ENCODE measurements around the gene ZBTB39. TPM values are rescaled to one million over a fixed set of nuclear protein-coding genes. Genes with fewer than 3 reads are reported as not detected.

ZBTB39 gene
- total RNA-seq, 1 experiment from 2014 or later = 3.3 TPM

Other genes starting within 250 kb of the ZBTB39 start
- gene HSD17B6, start 243.2 kb downstream of the ZBTB39 start, total RNA-seq (2014; rRNA removed; shearing (Covaris generic)) = 0.84 and 1.5 TPM in 2 replicates
- gene SDR9C7, start 72.1 kb downstream of the ZBTB39 start, total RNA-seq (2014; rRNA removed; shearing (Covaris generic)) = not detected in 2 replicates
- gene RDH16, start 48.9 kb downstream of the ZBTB39 start, total RNA-seq (2014; rRNA removed; shearing (Covaris generic)) = not detected in 2 replicates
- gene TAC3, start 10.0 kb upstream of the ZBTB39 start, total RNA-seq (2014; rRNA removed; shearing (Covaris generic)) = not detected in 2 replicates
- not detected in 2 replicates for gene MYO1A, start 43.6 kb upstream of the ZBTB39 start, total RNA-seq (2014; rRNA removed; shearing (Covaris generic))
- gene NEMP1, start 72.2 kb upstream of the ZBTB39 start, total RNA-seq (2014; rRNA removed; shearing (Covaris generic)) = 18.1 and 30.3 TPM in 2 replicates
- 11.0 and 18.9 TPM in 2 replicates for gene NAB2, start 82.6 kb upstream of the ZBTB39 start, total RNA-seq (2014; rRNA removed; shearing (Covaris generic))
- gene STAT6, start 104.8 kb upstream of the ZBTB39 start, total RNA-seq (2014; rRNA removed; shearing (Covaris generic)) = not detected in 2 replicates
- 8.5 and 24.9 TPM in 2 replicates for gene LRP1, start 121.9 kb upstream of the ZBTB39 start, total RNA-seq (2014; rRNA removed; shearing (Covaris generic))
- not detected in 2 replicates for gene LRP1-AS, start 141.1 kb upstream of the ZBTB39 start, total RNA-seq (2014; rRNA removed; shearing (Covaris generic))
- 3.1 and 6.8 TPM in 2 replicates for gene NXPH4, start 210.2 kb upstream of the ZBTB39 start, total RNA-seq (2014; rRNA removed; shearing (Covaris generic))
- gene SHMT2, start 223.2 kb upstream of the ZBTB39 start, total RNA-seq (2014; rRNA removed; shearing (Covaris generic)) = 113 and 139 TPM in 2 replicates
- 0.10 TPM in 1 of 2 replicates, not detected in the other for gene STAC3, start 244.6 kb upstream of the ZBTB39 start, total RNA-seq (2014; rRNA removed; shearing (Covaris generic))